Dedifferentiated amniotic fluid mesenchymal stem cell (primary cell): ENCODE measurements around the gene AGO3.
"Not testable (repeated sequence)": the region's sequence is repeated elsewhere in the genome, so short reads cannot be mapped to it uniquely, and the experiment has no call there.

ENCODE experiments used
- DNase-seq: peaks from one replicate; pipeline ENCODE4 v3.0.0-alpha.2; 2016; ENCODE audit errors: extremely low spot score

Gene AGO3

DNA sequence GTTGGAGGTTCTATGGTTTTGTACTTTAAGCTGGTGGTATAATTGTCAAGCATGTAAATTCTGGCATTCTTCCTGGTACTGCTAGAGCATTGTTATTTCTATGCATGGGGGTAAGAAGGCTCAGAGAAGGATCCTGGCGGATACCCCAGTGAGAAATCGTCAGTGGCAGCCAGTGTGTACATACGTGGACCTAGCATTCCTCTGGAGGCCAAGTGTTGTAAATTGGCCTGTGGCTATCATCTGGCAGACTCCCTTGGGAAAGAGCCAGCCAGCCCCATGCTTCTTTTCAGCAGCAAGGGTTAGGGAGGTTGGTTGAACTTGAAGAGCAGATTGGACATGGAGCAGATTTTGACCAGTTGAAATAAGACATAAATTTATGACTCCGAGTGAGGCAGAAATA lies 5.2 kb upstream of the AGO3 start:
- DNase-seq: peak; percentile 22

DNA sequence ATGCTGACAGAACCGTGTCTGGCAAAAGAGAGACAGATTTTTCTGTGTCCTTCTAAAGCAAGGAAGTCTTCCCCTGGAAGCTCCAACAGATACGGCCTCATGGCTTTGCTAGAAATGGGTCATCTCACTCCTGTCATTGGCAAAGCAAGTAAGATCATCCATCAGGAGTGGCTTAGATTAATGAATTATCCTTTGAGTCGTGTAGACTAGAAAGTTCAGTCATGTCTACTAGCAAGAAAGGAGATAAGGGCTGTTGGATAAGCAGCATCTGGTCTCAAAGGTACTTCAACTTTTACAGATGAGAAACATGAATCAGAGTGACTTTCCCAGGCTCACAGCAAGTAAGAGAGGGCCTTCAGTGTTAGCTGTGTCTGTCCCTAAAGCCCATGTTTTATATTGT lies 3.4 kb upstream of the AGO3 start:
- DNase-seq: no peak

GRCh38 chr1:35929730-35930592 lies 944 bp upstream of the AGO3 start:
- DNase-seq: peak; percentile 54

DNA sequence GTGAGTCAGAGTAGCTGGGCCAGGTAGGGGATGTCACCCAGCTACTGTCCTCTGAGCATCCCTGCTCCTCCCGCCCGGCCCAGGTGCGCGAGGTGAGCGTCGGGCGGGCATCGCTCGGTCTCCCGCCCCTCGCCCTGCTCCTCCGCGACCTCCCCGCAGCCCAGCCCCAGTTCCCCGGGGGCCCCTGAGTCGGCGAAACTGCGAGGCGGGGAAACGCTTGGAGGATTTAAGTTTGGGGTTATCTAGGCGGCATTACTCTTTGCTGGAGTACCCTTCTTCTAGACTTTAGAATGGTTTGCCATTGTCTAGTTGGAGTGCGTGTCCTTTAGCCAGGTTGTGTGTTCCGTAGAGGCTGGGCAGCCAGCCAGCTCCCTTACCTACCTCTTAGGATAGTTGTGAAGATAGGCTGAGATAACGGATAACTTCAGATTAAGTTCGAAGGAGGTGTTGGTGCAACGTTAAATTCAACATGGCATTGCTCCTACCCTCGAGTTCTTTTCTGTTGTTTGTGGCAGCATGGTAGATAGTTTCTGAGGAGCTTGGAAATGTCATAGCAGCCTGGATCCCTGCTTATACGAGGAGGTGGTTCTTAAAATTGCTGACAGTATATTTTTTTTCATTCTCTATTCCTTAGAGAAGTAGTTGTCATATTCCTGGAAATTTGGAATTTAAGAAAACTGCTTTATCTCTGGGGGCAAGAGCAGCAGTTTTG lies 697 bp downstream of the AGO3 start:
- DNase-seq: no peak

- no peak for DNase-seq
Measured at GRCh38 chr1:35932158-35932636, 1.3 kb downstream of the AGO3 start.

DNA sequence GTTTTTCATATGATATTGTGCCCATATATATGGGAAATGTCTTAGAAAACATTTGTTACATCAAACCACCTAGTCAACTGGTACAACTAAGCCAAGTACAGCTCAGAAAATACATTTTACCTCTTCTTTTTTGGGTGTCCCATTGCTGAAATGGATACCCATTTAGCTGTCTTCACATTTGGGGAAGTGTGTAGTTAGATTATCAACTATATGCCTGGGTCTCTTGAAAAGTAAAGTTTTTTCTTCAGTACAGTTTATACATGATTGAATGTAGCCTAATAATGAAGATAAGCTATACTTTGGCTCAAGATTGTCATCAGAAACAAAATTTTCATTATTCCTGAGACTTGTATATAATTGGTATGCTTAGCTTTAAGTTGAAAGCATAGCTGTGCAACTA lies 2.0 kb downstream of the AGO3 start:
- no peak for DNase-seq

DNA sequence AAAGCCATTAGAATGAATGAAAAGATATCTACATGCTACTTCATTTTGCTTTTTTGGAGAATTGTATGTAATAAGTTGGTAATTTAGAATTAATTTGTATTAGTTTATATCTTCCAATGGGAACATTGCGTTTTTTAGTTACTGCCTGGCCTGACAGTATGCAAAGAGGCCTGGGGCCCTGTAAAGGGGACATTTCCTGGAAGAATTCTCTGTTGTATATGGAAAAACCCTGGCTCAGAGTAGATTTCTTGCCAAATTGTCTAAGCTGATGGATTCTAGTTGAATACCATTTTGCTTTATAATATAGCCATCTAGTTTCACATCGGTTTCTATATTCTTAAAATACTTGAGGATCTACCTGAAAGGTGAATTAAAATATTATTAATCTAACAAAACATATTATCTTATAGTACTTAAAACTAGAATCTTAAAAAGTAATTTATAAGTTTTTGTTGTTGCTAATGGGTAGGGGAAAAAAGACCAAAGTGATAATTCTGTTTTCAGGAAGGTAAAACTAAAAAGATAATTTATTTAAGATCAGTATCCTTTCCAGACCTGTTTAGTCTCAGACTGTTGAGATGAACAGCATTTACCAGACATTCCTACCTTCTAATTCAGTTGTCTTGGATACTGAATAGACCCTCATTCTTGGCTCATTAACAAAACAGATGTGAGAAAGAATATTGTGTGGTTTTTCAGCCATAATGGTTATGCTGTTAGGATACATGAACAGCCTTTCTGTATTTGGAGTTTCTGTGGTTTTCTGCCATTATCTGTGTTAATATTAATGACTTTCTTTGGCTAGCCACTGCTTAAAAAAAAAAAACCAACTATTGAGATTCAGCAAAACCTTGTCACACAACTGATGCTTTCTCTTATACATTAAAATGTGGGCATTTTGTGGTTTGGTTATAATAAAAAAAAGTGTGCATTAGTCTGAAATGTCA lies 4.8 kb downstream of the AGO3 start:
- peak; percentile 82 for DNase-seq

GRCh38 chr1:35936838-35937237 lies 5.9 kb downstream of the AGO3 start:
- DNase-seq: no peak

- no peak for DNase-seq
Measured at GRCh38 chr1:35939484-35939883, 8.6 kb downstream of the AGO3 start.

- no peak for DNase-seq
Measured at GRCh38 chr1:35945327-35945726, 14.4 kb downstream of the AGO3 start.

- DNase-seq: no peak
Measured at GRCh38 chr1:35947547-35947946, 16.6 kb downstream of the AGO3 start.

- DNase-seq: no peak
Measured at GRCh38 chr1:35958558-35958957, 27.7 kb downstream of the AGO3 start.

DNA sequence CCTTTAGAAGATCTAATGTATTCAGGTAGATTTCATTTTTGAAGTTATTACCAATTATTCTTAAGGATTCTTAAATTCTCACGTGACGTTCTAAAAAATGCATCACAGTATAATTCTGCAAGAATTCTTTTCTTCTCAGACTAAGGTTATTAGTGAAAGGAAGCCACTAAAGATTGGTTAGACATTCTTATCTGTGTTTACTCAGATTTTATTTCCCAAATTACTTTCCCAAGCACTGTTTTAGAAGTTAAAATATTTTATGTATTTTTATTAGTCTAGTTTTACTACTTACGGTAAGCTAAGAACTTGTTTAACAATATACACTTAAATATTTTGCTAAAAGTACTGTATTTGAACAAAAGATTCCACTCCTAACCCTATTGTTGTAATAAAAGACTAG lies 28.4 kb downstream of the AGO3 start:
- no peak for DNase-seq

DNA sequence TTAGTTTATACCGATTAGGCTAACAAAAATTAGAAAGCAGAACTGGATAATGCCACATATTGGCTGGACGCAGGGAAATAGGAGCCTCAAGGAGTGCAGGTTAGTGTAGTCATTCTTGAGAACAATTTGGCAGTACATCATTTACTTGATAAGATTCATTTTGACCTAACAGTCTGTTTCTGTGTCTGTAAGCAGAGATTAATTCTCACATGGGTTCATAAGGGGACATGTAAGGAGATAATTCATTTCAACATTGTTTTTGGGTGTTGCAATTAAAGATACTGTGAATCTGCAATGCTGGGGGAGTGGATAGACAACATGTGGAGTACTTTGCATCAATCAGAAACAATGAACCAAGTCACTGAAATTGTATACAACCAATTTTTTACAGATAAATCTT lies 32.0 kb downstream of the AGO3 start:
- no peak for DNase-seq

GRCh38 chr1:35964277-35964676 lies 33.4 kb downstream of the AGO3 start:
- not testable (repeated sequence) for DNase-seq

DNA sequence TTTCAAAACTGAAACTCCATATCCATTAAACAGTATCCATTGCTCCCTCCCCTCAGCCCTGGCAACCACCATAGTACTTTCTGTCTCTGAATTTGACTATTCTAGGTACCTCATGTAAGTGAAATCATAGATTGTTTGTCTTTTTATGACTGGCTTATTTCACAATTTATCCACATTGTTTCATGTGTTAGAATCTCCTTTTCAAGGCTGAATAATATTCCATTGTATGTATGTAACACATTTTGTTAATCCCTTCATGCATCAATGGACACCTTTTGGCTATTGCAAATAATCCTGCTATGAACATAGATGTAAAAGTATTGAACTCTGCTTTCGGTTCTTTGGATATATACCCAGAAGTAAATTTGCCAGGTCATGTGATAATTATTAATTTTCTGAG lies 37.5 kb downstream of the AGO3 start:
- no peak for DNase-seq

DNA sequence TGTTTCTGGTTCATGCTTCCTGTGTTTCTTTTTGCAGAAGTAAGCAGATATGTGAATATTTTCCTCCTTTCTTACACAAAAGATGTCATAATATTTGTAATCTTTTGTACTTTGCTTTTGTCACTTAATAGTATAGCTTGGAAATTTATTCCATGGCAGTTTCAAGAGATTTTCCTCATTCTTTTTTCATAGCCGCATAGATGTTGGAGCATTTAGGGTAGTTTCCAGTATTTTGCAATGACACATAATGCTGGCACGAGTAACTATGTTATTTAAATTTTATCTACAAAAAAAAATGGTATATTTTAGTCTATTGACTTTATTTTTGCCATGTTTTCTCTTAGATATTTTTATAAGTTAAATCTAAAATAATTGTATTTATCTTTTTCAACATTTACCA lies 40.7 kb downstream of the AGO3 start:
- no peak for DNase-seq

DNA sequence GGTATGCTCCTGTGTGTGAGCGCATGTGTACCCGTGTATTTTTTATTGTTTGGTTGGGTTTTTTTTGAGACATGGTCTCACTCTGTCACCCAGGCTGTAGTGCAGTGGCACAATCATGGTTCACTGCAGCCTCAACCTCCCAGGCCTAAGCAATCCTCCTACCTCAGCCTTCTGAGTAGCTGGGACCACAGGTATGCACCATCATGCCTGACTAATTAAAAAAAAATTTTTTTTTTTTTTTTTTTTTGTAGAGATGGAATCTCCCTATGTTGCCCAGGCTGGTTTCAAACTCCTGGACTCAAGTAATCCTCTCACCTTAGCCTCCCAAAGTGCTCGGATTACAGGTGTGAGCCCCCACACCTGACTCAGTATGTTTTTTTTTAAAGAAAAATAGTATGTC lies 41.7 kb downstream of the AGO3 start:
- not testable (repeated sequence) for DNase-seq

- no peak for DNase-seq
Measured at GRCh38 chr1:35980090-35980489, 49.2 kb downstream of the AGO3 start.

GRCh38 chr1:35988237-35988636 lies 57.3 kb downstream of the AGO3 start:
- no peak for DNase-seq

DNA sequence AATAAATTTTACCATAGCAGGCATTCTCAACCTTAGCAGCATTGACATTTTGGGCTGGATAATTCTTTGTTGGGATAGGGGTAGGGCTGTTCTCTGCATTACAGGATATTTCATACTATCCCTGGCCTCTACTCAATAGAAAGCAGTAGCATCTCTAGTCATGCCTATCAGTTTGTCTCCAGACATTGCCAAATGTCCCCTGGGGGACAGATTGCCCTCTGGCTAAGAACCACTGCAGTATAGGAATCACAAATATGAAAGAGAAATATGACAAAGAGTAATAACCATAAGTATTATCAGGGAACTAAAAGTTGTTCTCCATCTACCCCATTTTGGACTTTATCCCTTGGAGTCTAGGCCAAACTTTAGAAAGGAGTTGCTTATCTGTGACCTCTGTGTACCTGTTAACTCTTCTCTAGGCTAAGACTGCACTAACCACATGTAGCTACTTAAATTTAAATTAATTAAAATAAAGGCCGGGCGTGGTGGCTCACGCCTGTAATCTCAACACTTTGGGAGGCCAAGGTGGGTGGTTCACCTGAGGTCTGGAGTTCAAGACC lies 76.1 kb downstream of the AGO3 start:
- DNase-seq: no peak

- DNase-seq: no peak
Measured at GRCh38 chr1:36007741-36008140, 76.8 kb downstream of the AGO3 start.
